SU-DHL-6 (cell line): Measurements from ENCODE around the gene PPARGC1A.

Experiments used
- H2AFZ ChIP-seq: fragments of 200-600 bp; sonication (generic); 2 replicates; pipeline ENCODE4 v1.6.1; 2014; ENCODE audit warnings: low read depth, mild to moderate bottlenecking, moderate library complexity, mixed read lengths, antibody characterized with exemption, low read length; ENCODE audit not compliant: severe bottlenecking
- H3F3A ChIP-seq: fragments of 200-600 bp; shearing (Covaris generic); 2 replicates; pipeline ENCODE4 v1.6.0; 2016; ENCODE audit warnings: antibody characterized with exemption, mild to moderate bottlenecking; ENCODE audit not compliant: insufficient read depth
- H3K27ac ChIP-seq: fragments of 200-600 bp; sonication (generic); 2 replicates; pipeline ENCODE4 v1.5.1; 2016; ENCODE audit warnings: low read depth, mild to moderate bottlenecking, low read length, moderate library complexity, mixed read lengths
- H3K27me3 ChIP-seq: fragments of 200-600 bp; sonication (generic), shearing (Covaris generic); 2 replicates; pipeline ENCODE4 v1.6.0; 2014; ENCODE audit warnings: mild to moderate bottlenecking, low read length
- H3K36me3 ChIP-seq: fragments of 200-600 bp; sonication (generic); 2 replicates; pipeline ENCODE4 v1.6.1; 2014; ENCODE audit warnings: mild to moderate bottlenecking, low read length, mixed read lengths
- H3K4me2 ChIP-seq: fragments of 300-600, 200-600 bp; shearing (Covaris generic), sonication (generic); 2 replicates; pipeline ENCODE4 v1.6.0; 2014; ENCODE audit warnings: low read length, low read depth, mild to moderate bottlenecking; ENCODE audit not compliant: poor library complexity, severe bottlenecking
- H3K4me3 ChIP-seq: fragments of 200-600 bp; sonication (generic); 2 replicates; pipeline ENCODE4 v1.5.1; 2014; ENCODE audit warnings: antibody characterized with exemption, low read length, mild to moderate bottlenecking, mixed read lengths; ENCODE audit not compliant: insufficient read depth, poor library complexity, severe bottlenecking
- H3K79me2 ChIP-seq: fragments of 200-600 bp; sonication (generic); 2 replicates; pipeline ENCODE4 v1.6.1; 2014; ENCODE audit warnings: mild to moderate bottlenecking, low read length, moderate library complexity; ENCODE audit not compliant: insufficient read depth
- H3K9ac ChIP-seq: fragments of 200-600 bp; sonication (generic); 2 replicates; pipeline ENCODE4 v1.7.0; 2014; ENCODE audit warnings: mild to moderate bottlenecking, low read length
- H3K9me2 ChIP-seq: fragments of 200-600 bp; sonication (generic); replicated peaks from 2 replicates; pipeline ENCODE4 v1.6.1; 2014; ENCODE audit warnings: low read length; ENCODE audit not compliant: insufficient read depth
- H3K9me3 ChIP-seq: fragments of 200-600 bp; sonication (generic); 2 replicates; pipeline ENCODE4 v1.6.1; 2014; ENCODE audit warnings: low read length, mixed read lengths; ENCODE audit not compliant: insufficient read depth
- H4K20me1 ChIP-seq: fragments of 200-600 bp; sonication (generic); 2 replicates; pipeline ENCODE4 v1.6.1; 2014; ENCODE audit warnings: low read depth, mild to moderate bottlenecking, antibody characterized with exemption, low read length, moderate library complexity, mixed read lengths
- EZH2phosphoT487 ChIP-seq: fragments of 200-600 bp; sonication (generic), shearing (Covaris generic); conservative IDR thresholded peaks from 2 replicates; pipeline ENCODE4 v1.6.1; 2018; ENCODE audit warnings: mild to moderate bottlenecking, antibody characterized with exemption, low read length, moderate library complexity, mixed read lengths
- TF ChIP-seq, protein P1 (sequence below): fragments of 200-600 bp; sonication (generic); IDR thresholded peaks from one replicate; pipeline ENCODE4 v1.5.1; 2017; ENCODE audit warnings: antibody characterized with exemption, mild to moderate bottlenecking, low read length, moderate library complexity; ENCODE audit not compliant: insufficient read depth, poor library complexity, severe bottlenecking

Gene PPARGC1A

DNA sequence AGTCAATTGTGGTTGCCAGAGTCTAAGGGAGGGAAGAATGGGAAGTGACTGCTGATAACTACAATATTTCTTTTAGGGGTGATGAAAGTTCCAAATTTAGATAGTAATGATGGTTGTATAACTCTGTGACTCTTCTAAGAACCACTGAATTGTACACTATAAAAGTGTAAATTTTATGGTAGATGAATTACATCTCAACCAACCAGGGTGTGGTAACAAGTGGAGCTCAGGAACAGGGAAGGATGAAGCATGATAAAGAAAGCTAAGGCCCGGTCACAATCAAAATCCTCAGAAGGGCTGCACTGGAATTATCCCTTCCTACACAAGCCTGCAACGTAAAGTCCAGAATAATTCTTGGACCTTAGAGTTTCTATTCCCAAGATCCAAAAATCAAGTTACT lies 143.2 kb downstream of the PPARGC1A start:
- Histone ChIP-seq H3K27me3 (no peaks in the 10 kb centered on the region), H3K9ac (no peak overlapping the region), H3K4me2 (no peak overlapping the region)

DNA sequence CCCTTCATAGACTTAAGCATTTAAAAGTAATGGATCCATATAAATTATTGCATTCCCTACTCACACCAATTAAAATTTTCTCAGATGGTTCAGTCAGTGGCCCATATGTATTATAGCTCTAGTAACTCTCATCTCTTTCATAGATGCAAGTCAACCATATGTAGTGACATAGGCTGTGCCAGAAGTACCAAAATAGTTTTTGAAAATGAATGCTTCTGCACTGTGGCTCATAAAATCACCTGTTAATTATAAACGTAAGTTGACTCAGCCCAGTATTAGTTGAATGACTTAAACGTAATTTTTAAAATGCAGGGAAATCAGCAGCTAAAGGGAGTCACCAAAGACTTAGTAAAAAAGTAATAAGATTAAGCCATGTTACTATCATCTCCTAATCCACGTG lies 143.8 kb downstream of the PPARGC1A start:
- H3K9ac ChIP-seq: no peak overlapping the region
- H3K9me3 ChIP-seq: no peaks in the 10 kb centered on the region
- no peak for TF ChIP-seq EZH2phosphoT487
- TF ChIP-seq, protein P1, sequence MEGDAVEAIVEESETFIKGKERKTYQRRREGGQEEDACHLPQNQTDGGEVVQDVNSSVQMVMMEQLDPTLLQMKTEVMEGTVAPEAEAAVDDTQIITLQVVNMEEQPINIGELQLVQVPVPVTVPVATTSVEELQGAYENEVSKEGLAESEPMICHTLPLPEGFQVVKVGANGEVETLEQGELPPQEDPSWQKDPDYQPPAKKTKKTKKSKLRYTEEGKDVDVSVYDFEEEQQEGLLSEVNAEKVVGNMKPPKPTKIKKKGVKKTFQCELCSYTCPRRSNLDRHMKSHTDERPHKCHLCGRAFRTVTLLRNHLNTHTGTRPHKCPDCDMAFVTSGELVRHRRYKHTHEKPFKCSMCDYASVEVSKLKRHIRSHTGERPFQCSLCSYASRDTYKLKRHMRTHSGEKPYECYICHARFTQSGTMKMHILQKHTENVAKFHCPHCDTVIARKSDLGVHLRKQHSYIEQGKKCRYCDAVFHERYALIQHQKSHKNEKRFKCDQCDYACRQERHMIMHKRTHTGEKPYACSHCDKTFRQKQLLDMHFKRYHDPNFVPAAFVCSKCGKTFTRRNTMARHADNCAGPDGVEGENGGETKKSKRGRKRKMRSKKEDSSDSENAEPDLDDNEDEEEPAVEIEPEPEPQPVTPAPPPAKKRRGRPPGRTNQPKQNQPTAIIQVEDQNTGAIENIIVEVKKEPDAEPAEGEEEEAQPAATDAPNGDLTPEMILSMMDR: no peak
- H3K4me3 ChIP-seq: no peak overlapping the region
- no peaks in the 10 kb centered on the region for H3K9me2 ChIP-seq
- no peak overlapping the region for H3K4me2 ChIP-seq
- no peaks in the 10 kb centered on the region for H3F3A ChIP-seq
- no peaks in the 10 kb centered on the region for H3K27me3 ChIP-seq
- H4K20me1 ChIP-seq: no peaks in the 10 kb centered on the region
- H2AFZ ChIP-seq: no peak overlapping the region
- H3K79me2 ChIP-seq: no peaks in the 10 kb centered on the region
- no peak overlapping the region for H3K27ac ChIP-seq
- no peaks in the 10 kb centered on the region for H3K36me3 ChIP-seq

More for the DNA sequence above, 143.2 kb downstream of the PPARGC1A start:
- H4K20me1 ChIP-seq: no peaks in the 10 kb centered on the region
- no peak overlapping the region for H2AFZ ChIP-seq
- no peak overlapping the region for H3K4me3 ChIP-seq
- H3K79me2 ChIP-seq: no peaks in the 10 kb centered on the region
- no peaks in the 10 kb centered on the region for H3K9me3 ChIP-seq
- H3K9me2 ChIP-seq: no peaks in the 10 kb centered on the region
- no peaks in the 10 kb centered on the region for H3F3A ChIP-seq
- TF ChIP-seq, protein P1: no peak
- TF ChIP-seq EZH2phosphoT487: no peak
- H3K27ac ChIP-seq: no peak overlapping the region
- H3K36me3 ChIP-seq: no peaks in the 10 kb centered on the region

DNA sequence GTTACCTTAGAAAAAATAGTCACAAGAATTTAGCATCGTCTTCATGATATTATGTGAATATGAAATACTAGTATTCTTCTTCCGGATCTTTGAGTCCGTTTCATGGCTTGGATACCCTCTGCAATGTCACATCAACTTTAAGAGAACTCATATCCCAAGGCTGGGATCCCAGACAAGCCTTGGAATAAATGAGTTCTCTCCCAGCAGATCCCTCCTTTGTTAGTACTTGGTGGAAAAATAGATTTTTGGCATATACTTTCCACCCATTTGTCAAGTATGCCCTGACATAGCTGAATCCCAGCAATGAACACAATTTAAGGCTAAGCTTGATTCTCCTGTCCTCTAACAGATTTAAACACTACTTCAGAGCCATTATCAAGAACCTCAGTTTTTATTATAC lies 144.5 kb downstream of the PPARGC1A start:
- no peaks in the 10 kb centered on the region for H4K20me1 ChIP-seq
- no peaks in the 10 kb centered on the region for H3K79me2 ChIP-seq
- no peak overlapping the region for H3K4me2 ChIP-seq
- no peaks in the 10 kb centered on the region for H3F3A ChIP-seq
- no peaks in the 10 kb centered on the region for H3K9me3 ChIP-seq
- H3K36me3 ChIP-seq: no peaks in the 10 kb centered on the region
- no peak overlapping the region for H3K27ac ChIP-seq
- no peaks in the 10 kb centered on the region for H3K9me2 ChIP-seq
- H3K9ac ChIP-seq: no peak overlapping the region
- H3K4me3 ChIP-seq: no peak overlapping the region
- TF ChIP-seq, protein P1: no peak
- TF ChIP-seq EZH2phosphoT487: no peak
- H2AFZ ChIP-seq: no peak overlapping the region
- no peaks in the 10 kb centered on the region for H3K27me3 ChIP-seq
